Hypothalamus (tissue), 51 donors: ENCODE results near the gene TRIM25.

ENCODE experiments used
- DNase-seq, 51 donors: peaks; one replicate each; lab custom pipeline; 2025; lab: John Stamatoyannopoulos, UW

The TRIM25 gene

GRCh38 chr17:56876766-56877179 is 37.1 kb downstream of the TRIM25 start:
- no peak for DNase-seq

DNA sequence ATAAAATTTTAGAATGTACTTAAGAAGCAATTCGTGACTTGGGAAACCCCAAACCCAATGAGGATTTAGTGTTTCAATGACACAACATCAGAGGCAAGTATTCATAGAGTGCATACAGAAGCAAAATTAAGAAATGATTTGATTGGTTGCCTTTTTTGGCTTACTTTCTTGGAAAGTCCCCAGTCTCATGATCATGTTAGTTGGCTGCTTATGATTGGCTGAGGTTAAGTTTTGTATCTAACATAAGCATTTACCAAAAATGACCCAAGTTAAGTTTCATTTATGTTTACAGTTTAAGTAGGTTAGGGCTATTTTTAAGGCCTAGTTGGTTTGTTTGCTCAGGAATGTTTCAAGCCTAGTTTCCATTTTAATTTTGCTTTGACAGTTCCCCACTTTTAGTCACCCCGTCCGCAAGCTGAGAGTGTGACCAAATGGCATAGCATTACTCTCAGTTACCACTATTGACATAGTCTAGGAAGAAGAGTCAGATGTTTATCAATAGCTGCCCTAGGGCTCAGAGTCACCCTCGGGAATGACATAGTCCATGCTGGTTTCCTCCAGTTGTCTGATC is 43.7 kb downstream of the TRIM25 start:
- DNase-seq = no peak

- no peak for DNase-seq
Measured at GRCh38 chr17:56868716-56869115, 45.1 kb downstream of the TRIM25 start.

- DNase-seq = no peak
Measured at GRCh38 chr17:56867948-56868376, 45.9 kb downstream of the TRIM25 start.

GRCh38 chr17:56866496-56866895 is 47.4 kb downstream of the TRIM25 start:
- no peak for DNase-seq

DNA sequence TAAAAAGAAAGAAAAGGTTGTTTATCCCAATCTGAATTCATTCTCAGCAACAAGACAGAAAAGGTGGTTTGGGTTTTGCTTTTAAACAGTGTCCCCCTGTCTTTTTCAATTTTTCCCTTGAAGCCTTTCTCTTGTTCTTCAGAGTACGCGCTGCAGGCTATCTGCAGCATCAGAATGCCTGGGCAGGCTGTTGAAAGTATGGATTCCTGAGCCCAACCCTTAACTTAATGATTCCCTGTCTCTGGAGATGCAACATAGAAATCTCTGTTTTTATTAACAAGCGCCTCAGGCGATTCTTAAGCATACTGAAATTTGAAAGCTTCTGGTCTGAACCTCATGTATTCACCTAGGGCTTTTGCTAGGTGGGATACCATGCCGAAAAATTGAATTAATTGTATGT is 47.8 kb downstream of the TRIM25 start:
- no peak for DNase-seq

DNA sequence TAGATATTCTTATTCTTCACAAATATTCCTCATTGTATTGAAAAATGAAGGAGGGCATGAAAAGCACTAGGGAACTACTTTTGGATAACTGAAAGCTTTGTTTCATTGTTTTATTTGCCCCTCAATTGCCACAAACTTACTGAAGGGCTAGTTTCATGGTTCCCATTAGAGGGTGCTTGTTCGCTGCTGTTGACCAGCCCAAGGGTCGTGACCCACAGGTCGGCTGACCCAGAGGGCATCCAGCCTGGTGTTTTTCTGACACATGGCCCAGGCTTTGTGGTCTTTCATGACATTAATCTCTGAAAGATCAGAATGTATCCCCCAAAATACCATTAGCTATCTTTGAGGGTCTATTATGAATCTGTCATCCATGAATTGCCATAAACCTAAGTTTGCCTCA is 49.9 kb downstream of the TRIM25 start:
- no peak for DNase-seq

DNA sequence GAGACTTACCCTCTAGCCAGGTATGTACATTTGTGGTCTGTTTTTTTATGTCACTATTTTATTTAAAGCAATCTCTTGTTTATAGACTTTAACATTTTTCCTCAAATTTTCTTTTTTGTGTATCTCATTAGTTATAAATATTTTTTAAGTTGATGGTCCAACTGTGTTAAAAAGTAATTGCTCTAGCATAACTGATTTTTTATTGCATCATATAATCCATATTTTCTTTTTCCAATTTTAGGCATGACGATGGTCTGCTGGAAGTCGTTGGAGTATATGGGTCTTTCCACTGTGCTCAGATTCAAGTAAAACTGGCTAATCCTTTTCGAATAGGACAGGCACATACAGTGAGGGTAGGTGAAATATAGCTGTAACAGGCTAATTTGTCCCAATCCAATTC is 52.0 kb downstream of the TRIM25 start:
- no peak for DNase-seq

GRCh38 chr17:56851008-56851407 is 62.8 kb downstream of the TRIM25 start:
- DNase-seq = no peak

DNA sequence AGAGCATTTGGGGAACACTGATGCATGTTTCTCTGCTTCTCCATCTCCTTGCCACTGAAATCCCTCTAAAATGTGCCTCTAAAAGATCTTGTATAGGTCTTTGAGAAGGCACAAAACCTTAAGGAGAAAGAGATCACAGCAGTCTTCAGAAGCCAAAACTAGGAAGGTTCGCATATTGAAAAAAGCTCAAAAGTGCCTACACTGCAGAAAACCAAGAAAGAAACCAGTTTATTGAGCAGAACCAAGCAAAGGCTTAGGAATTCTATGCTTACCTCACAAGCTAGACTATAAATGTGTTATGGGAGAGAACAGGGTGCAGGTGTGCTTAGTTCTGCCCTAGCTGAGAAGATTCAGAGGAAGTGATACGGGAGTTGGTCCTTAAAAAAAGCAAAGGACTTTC is 63.3 kb downstream of the TRIM25 start:
- DNase-seq = no peak

- DNase-seq = no peak
Measured at GRCh38 chr17:56849131-56849530, 64.7 kb downstream of the TRIM25 start.

- DNase-seq = no peak
Measured at GRCh38 chr17:56847106-56847505, 66.7 kb downstream of the TRIM25 start.

DNA sequence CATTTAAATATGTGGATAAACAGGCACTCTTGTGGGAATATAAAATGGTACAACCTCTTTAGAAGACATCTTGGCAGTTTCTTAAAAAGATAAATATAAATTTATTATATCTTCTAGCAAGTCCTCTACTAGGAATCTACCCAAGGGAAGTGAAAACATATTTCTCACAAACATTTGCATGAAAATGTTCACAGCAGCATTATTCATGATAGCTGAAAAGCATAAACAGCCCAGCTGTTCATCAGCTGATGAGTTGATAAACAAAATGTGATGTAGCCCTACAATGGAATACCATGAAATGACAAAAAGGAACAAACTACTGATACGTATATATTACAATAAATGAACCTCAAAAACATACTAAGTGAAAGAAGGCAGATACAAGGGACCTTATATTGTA is 67.9 kb downstream of the TRIM25 start:
- DNase-seq = no peak

GRCh38 chr17:56842577-56842976 is 71.3 kb downstream of the TRIM25 start:
- no peak for DNase-seq

DNA sequence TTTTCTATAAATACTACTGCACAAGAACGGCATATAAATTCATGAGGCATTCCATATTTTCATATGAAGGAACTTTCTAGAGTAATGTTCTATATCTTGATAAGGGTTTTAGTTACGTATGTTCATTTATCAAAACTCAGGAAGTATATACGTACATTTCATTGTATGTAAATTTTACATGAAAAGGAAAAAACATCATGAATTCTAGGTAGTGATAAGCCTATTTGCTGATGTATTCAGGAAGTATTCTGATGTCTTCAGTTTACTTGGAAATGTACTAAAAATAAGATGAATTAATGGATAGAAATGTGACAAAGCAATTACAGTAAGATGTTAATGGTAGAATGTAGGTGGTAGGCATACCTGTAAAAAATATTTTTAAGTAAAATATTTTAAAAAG is 75.2 kb downstream of the TRIM25 start:
- DNase-seq = no peak
